ENCODE measurements around the gene ABCD3. TPM values are rescaled to one million over a fixed set of nuclear protein-coding genes. Genes with fewer than 3 reads are reported as not detected.

Gene ABCD3
- total and polyA plus RNA-seq, 7 experiments from 2014 or later = 18.0 to 31.2 (median 24.4) TPM

DNA sequence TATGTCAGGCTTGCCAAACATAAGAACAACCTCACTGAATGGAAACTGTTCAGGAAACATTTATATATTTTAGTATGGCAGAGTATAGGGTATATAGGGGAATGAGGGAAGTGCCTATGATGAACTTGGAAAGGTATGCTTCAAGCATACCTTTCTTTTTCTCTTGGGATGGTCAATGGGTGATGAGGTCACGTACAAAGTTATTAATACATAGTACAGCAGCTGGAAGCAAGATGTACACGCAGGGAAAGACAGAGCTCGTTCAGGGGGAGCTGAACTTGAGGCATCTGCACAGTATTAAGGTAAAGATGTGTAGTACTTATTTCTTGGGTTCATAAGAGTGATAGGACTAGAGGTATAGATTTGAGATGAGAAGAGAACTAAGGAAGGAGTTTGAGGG, 61.5 kb downstream of the ABCD3 start:
- H3K36me3 Mint-ChIP-seq = peaks cover 7 to 48% (median 26%) of the 10 kb centered on the region in 5 donors
- DNase-seq = no peak
- CTCF ChIA-PET = no interaction called here
- H3K9me3 Mint-ChIP-seq = no peaks in the 10 kb centered on the region
- no peak for ATAC-seq
- POLR2A ChIA-PET = no interaction called here
- no peak overlapping the region for H3K4me3 ChIP-seq (ENCODE audit: low read length)
- no peak overlapping the region for H3K4me3 Mint-ChIP-seq
- H3K27ac ChIP-seq (ENCODE audit: low read depth, low read length) = no peak overlapping the region
- no peaks in the 10 kb centered on the region for H3K27me3 ChIP-seq (ENCODE audit: control insufficient read depth in 2 of 2, insufficient read depth in 2 of 2, low read length in 2 of 2)
- no peaks in the 10 kb centered on the region for H3K4me1 ChIP-seq (ENCODE audit: control insufficient read depth in 2 of 2, insufficient read depth in 2 of 2, low read length in 2 of 2)
- H3K27me3 Mint-ChIP-seq = no peaks in the 10 kb centered on the region
- H3K4me1 Mint-ChIP-seq = peaks cover 0 to 5% (median 0%) of the 10 kb centered on the region in 7 donors
- intact Hi-C loops (cut with micrococcal nuclease) = loop anchor here in 1 of 2 donors (10.0 kb wide), 1 partner anchor 565 kb away; no protein-coding TSS in a partner anchor
- H3K9me3 ChIP-seq (ENCODE audit: control insufficient read depth in 2 of 3, low read length in 3 of 3) = no peaks in the 10 kb centered on the region
- H3K36me3 ChIP-seq (ENCODE audit: control insufficient read depth in 2 of 3, insufficient read depth in 3 of 3, low read length in 3 of 3) = peaks cover 0 to 27% (median 0%) of the 10 kb centered on the region in 3 experiments
- H3K27ac Mint-ChIP-seq = peak overlapping the region in 1 of 9 donors; percentile 71

DNA sequence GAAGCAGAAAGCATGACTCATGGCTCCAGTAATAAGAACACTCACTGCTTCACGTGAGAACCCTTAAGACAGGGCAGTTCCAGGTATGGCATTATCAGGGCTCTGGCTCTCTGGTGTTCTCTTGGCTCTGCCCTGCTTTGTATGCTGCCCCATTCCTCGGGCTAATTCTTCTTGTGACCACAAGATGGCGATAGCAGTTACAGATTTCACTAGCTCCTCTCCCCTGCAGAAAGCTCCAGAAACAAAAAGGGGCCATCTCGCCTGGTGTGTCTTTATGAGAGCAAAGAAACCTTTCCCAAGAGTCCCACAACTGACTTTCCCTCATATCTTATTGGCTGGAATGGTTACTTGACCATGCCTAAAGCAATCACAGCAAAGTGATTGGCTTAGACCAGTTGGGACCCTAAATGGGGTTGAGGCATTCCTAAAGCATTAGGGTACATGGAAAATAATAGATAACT, 63.3 kb downstream of the ABCD3 start:
- H3K4me1 Mint-ChIP-seq = peaks cover 0 to 2% (median 0%) of the 10 kb centered on the region in 7 donors
- Histone ChIP-seq H3K36me3 (ENCODE audit: control insufficient read depth in 2 of 3, insufficient read depth in 3 of 3, low read length in 3 of 3) (peaks cover 0 to 24% (median 0%) of the 10 kb centered on the region in 3 experiments), H3K4me1 (ENCODE audit: control insufficient read depth in 2 of 2, insufficient read depth in 2 of 2, low read length in 2 of 2) (no peaks in the 10 kb centered on the region), H3K27me3 (ENCODE audit: control insufficient read depth in 2 of 2, insufficient read depth in 2 of 2, low read length in 2 of 2) (no peaks in the 10 kb centered on the region), H3K4me3 (ENCODE audit: low read length) (no peak overlapping the region), H3K9me3 (ENCODE audit: control insufficient read depth in 2 of 3, low read length in 3 of 3) (no peaks in the 10 kb centered on the region), H3K27ac (ENCODE audit: low read depth, low read length) (no peak overlapping the region)
- peaks cover 2 to 44% (median 30%) of the 10 kb centered on the region in 5 donors for H3K36me3 Mint-ChIP-seq
- H3K27ac Mint-ChIP-seq = peak overlapping the region in 1 of 9 donors; percentile 55
- intact Hi-C loops (cut with micrococcal nuclease) = loop anchor here (1.0 to 10.0 kb wide), 3 partner anchors 325 to 563 kb away; no protein-coding TSS in a partner anchor
- CTCF ChIA-PET = interaction anchor here (1.0 to 1.1 kb wide), 3 partner anchors 21 to 455 kb away, joined by 3 to 12 read pairs (median 5); no protein-coding TSS in a partner anchor
- ATAC-seq (peak; percentile 85), DNase-seq (peak in 7 of 9 donors; percentile 5 to 51 (median 33))
- H3K9me3 Mint-ChIP-seq = no peaks in the 10 kb centered on the region
- POLR2A ChIA-PET = no interaction called here
- no peaks in the 10 kb centered on the region for H3K27me3 Mint-ChIP-seq
- H3K4me3 Mint-ChIP-seq = no peak overlapping the region

DNA sequence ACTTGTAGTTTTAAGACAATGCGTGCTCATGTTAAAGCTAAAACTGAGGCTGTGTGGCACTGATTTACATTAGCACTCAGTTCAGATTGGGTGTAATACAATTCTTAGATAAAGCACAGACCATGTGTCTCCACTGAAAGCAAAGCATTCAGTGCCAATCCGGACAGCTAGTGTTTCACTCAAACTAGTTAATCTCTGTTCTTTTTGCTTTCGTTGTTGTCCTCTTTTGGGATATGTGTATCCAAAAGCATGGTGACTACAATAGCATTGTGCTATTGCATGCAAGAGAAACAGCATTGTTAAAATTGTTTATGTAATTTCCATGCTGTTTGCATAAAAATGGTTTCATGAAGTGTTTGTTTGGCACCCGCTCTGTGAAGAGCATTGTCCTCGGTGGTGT, 68.8 kb downstream of the ABCD3 start:
- ATAC-seq = no peak
- ChIA-PET POLR2A (no interaction called here), CTCF (no interaction called here)
- Mint-ChIP-seq H3K27ac (no peak overlapping the region), H3K4me3 (no peak overlapping the region), H3K9me3 (no peaks in the 10 kb centered on the region), H3K4me1 (peaks cover 0 to 4% (median 0%) of the 10 kb centered on the region in 7 donors), H3K27me3 (no peaks in the 10 kb centered on the region), H3K36me3 (peaks cover 10 to 69% (median 66%) of the 10 kb centered on the region in 5 donors)
- intact Hi-C loops (cut with micrococcal nuclease) = loop anchor here in 1 of 2 donors (10.0 kb wide), 1 partner anchor 558 kb away; no protein-coding TSS in a partner anchor
- Histone ChIP-seq H3K27me3 (ENCODE audit: control insufficient read depth in 2 of 2, insufficient read depth in 2 of 2, low read length in 2 of 2) (no peaks in the 10 kb centered on the region), H3K36me3 (ENCODE audit: control insufficient read depth in 2 of 3, insufficient read depth in 3 of 3, low read length in 3 of 3) (peaks cover 0 to 44% (median 10%) of the 10 kb centered on the region in 3 experiments), H3K9me3 (ENCODE audit: control insufficient read depth in 2 of 3, low read length in 3 of 3) (no peaks in the 10 kb centered on the region), H3K4me1 (ENCODE audit: control insufficient read depth in 2 of 2, insufficient read depth in 2 of 2, low read length in 2 of 2) (no peaks in the 10 kb centered on the region), H3K27ac (ENCODE audit: low read depth, low read length) (no peak overlapping the region), H3K4me3 (ENCODE audit: low read length) (no peak overlapping the region)
- DNase-seq = no peak

DNA sequence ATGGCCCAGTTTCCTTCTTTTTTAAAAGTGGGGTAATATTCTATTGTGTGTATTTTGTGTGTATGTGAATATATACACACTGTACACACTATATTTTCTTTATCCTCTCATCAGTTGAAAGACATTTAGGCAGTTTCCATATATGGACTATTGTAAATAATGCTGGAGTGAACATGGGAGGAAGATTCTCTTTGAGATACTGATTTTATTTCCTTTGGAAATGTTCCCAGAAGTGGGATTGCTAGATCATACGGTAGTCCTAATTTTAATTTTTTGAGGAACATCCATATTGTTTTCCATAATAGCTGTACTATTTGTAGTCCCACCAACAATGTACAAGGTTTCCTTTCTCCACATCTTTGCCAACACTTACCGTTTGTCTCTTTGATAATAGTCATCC, 72.4 kb downstream of the ABCD3 start:
- intact Hi-C loops (cut with micrococcal nuclease) = no loop called here
- DNase-seq (no peak), ATAC-seq (no peak)
- Histone ChIP-seq H3K9me3 (ENCODE audit: control insufficient read depth in 2 of 3, low read length in 3 of 3) (no peaks in the 10 kb centered on the region), H3K27me3 (ENCODE audit: control insufficient read depth in 2 of 2, insufficient read depth in 2 of 2, low read length in 2 of 2) (no peaks in the 10 kb centered on the region), H3K4me1 (ENCODE audit: control insufficient read depth in 2 of 2, insufficient read depth in 2 of 2, low read length in 2 of 2) (no peaks in the 10 kb centered on the region), H3K36me3 (ENCODE audit: control insufficient read depth in 2 of 3, insufficient read depth in 3 of 3, low read length in 3 of 3) (peaks cover 0 to 38% (median 10%) of the 10 kb centered on the region in 3 experiments), H3K27ac (ENCODE audit: low read depth, low read length) (no peak overlapping the region), H3K4me3 (ENCODE audit: low read length) (no peak overlapping the region)
- Mint-ChIP-seq H3K4me3 (no peak overlapping the region), H3K27ac (no peak overlapping the region), H3K36me3 (peaks cover 9 to 65% (median 60%) of the 10 kb centered on the region in 5 donors), H3K9me3 (no peaks in the 10 kb centered on the region), H3K4me1 (peaks cover 0 to 4% (median 0%) of the 10 kb centered on the region in 7 donors), H3K27me3 (no peaks in the 10 kb centered on the region)
- CTCF ChIA-PET = interaction anchor here (0.7 kb wide), 1 partner anchor 31 kb away, joined by 6 read pairs; no protein-coding TSS in a partner anchor
- POLR2A ChIA-PET = no interaction called here

DNA sequence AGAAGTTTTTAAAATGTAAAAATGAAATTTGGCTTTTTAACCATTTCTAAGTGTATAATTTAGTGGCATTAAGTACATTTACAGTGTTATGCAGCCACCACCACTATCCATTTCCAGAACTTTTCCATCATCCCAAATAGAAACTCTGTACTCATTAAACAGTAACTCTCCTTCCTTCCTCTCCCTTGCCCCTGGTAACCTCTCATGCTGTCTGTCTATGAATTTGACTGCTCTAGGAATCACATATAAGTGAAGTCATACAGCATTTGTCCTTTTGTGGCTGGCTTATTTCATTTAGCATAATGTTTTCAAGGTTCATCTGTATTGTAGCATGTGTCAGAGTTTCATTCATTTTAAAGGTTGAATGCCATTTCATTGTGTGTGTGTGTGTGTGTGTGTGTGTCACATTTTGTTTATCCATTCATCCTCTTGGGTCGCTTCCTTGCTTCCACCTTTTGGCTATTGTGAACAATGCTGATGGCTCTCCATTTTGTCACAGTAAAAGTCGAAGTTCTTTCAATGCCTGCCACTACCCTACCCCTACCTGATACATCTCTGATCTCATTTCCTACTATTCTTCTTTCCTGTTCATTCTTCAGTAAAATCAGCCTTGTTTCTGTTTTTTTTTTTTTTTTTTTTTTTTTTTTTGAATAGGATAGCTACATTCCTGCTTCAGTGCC, 78.0 kb downstream of the ABCD3 start:
- Histone ChIP-seq H3K9me3 (ENCODE audit: control insufficient read depth in 2 of 3, low read length in 3 of 3) (no peaks in the 10 kb centered on the region), H3K4me3 (ENCODE audit: low read length) (no peak overlapping the region), H3K27me3 (ENCODE audit: control insufficient read depth in 2 of 2, insufficient read depth in 2 of 2, low read length in 2 of 2) (no peaks in the 10 kb centered on the region), H3K27ac (ENCODE audit: low read depth, low read length) (no peak overlapping the region), H3K4me1 (ENCODE audit: control insufficient read depth in 2 of 2, insufficient read depth in 2 of 2, low read length in 2 of 2) (no peaks in the 10 kb centered on the region), H3K36me3 (ENCODE audit: control insufficient read depth in 2 of 3, insufficient read depth in 3 of 3, low read length in 3 of 3) (peaks cover 8 to 28% (median 13%) of the 10 kb centered on the region in 3 experiments)
- Mint-ChIP-seq H3K4me1 (no peaks in the 10 kb centered on the region), H3K27me3 (no peaks in the 10 kb centered on the region), H3K9me3 (no peaks in the 10 kb centered on the region), H3K27ac (peak overlapping the region in 1 of 9 donors; percentile 15), H3K36me3 (peaks cover 14 to 62% (median 50%) of the 10 kb centered on the region in 5 donors), H3K4me3 (no peak overlapping the region)
- ChIA-PET CTCF (interaction anchor here (0.6 kb wide), 1 partner anchor 833 kb away, joined by 3 read pairs; no protein-coding TSS in a partner anchor), POLR2A (no interaction called here)
- intact Hi-C loops (cut with micrococcal nuclease) = no loop called here
- DNase-seq = no peak
- ATAC-seq = no peak

DNA sequence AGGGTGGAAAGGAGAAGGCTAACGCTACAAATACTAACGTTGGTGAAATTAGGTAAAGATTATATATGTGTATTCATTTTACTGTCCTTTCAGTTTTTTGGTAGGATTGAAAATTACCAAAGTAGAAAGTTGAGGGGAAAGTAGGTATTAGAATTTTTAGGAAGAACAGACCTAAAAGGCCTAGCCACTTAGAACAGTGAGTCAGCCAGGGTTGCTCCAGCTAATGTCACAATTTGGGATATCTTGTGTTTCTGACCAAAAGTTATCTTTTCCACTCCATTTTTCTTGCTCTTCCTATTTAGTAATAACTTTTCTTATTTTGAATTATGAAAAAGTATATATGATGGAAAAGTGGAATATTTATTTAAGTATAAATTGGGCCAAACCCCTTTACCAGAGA, 83.2 kb downstream of the ABCD3 start:
- H3K9me3 ChIP-seq (ENCODE audit: control insufficient read depth in 2 of 3, low read length in 3 of 3) = no peaks in the 10 kb centered on the region
- peaks cover 0 to 10% (median 0%) of the 10 kb centered on the region in 7 donors for H3K4me1 Mint-ChIP-seq
- peaks cover 0 to 12% (median 2%) of the 10 kb centered on the region in 11 donors for H3K9me3 Mint-ChIP-seq
- H3K4me1 ChIP-seq (ENCODE audit: control insufficient read depth in 2 of 2, insufficient read depth in 2 of 2, low read length in 2 of 2) = no peaks in the 10 kb centered on the region
- no peak overlapping the region for H3K27ac ChIP-seq (ENCODE audit: low read depth, low read length)
- no peak overlapping the region for H3K4me3 Mint-ChIP-seq
- intact Hi-C loops (cut with micrococcal nuclease) = no loop called here
- no peak overlapping the region for H3K4me3 ChIP-seq (ENCODE audit: low read length)
- no peaks in the 10 kb centered on the region for H3K27me3 ChIP-seq (ENCODE audit: control insufficient read depth in 2 of 2, insufficient read depth in 2 of 2, low read length in 2 of 2)
- DNase-seq = no peak
- ChIA-PET POLR2A (no interaction called here), CTCF (no interaction called here)
- ATAC-seq = no peak
- peaks cover 28 to 78% (median 68%) of the 10 kb centered on the region in 5 donors for H3K36me3 Mint-ChIP-seq
- no peak overlapping the region for H3K27ac Mint-ChIP-seq
- no peaks in the 10 kb centered on the region for H3K27me3 Mint-ChIP-seq
- peaks cover 8 to 48% (median 8%) of the 10 kb centered on the region in 3 experiments for H3K36me3 ChIP-seq (ENCODE audit: control insufficient read depth in 2 of 3, insufficient read depth in 3 of 3, low read length in 3 of 3)
